ENCODE measurements around the gene SLC30A4.
A peak's percentile ranks its signal among the peaks of the same experiment; 100 is the strongest.
"Not testable (repeated sequence)": the region's sequence is repeated elsewhere in the genome, so short reads cannot be mapped to it uniquely, and the experiment has no call there.

The SLC30A4 gene

GRCh38 chr15:45522328-45523165, at the start of gene SLC30A4:
Gene SLC30A4 (minus strand): TSS chr15:45522755. CDS start chr15:45522354, 401 bp downstream.
- DNase-seq (ENCODE audit: low read depth, low spot score) = no peak
- H3K27ac ChIP-seq = peak within 1 kb of the TSS; percentile 32

- no peak for DNase-seq (ENCODE audit: low read depth, low spot score)
- H3K27ac ChIP-seq = no peak overlapping the region
Observed at GRCh38 chr15:45555934-45556608, 33.5 kb upstream of the SLC30A4 start.

- H3K27ac ChIP-seq = no peak overlapping the region
- DNase-seq (ENCODE audit: low read depth, low spot score) = no peak
Observed at GRCh38 chr15:45551676-45552075, 29.1 kb upstream of the SLC30A4 start.

- DNase-seq (ENCODE audit: low read depth, low spot score) = no peak
- peak overlapping the region; percentile 31 for H3K27ac ChIP-seq
Observed at GRCh38 chr15:45550436-45550835, 27.9 kb upstream of the SLC30A4 start.

- no peak for DNase-seq (ENCODE audit: low read depth, low spot score)
- H3K27ac ChIP-seq = peak overlapping the region; percentile 31
Observed at GRCh38 chr15:45549541-45550220, 27.1 kb upstream of the SLC30A4 start.

GRCh38 chr15:45548753-45549520, 26.4 kb upstream of the SLC30A4 start:
- no peak overlapping the region for H3K27ac ChIP-seq
- no peak for DNase-seq (ENCODE audit: low read depth, low spot score)

GRCh38 chr15:45546789-45547188, 24.2 kb upstream of the SLC30A4 start:
- H3K27ac ChIP-seq = no peak overlapping the region
- no peak for DNase-seq (ENCODE audit: low read depth, low spot score)

GRCh38 chr15:45544266-45545023, 21.9 kb upstream of the SLC30A4 start:
- H3K27ac ChIP-seq = no peak overlapping the region
- no peak for DNase-seq (ENCODE audit: low read depth, low spot score)

- no peak overlapping the region for H3K27ac ChIP-seq
- DNase-seq (ENCODE audit: low read depth, low spot score) = no peak
Observed at GRCh38 chr15:45543051-45543450, 20.5 kb upstream of the SLC30A4 start.

- no peak overlapping the region for H3K27ac ChIP-seq
- no peak for DNase-seq (ENCODE audit: low read depth, low spot score)
Observed at GRCh38 chr15:45540531-45540930, 18.0 kb upstream of the SLC30A4 start.

- DNase-seq (ENCODE audit: low read depth, low spot score) = no peak
- H3K27ac ChIP-seq = no peak overlapping the region
Observed at GRCh38 chr15:45539680-45540079, 17.1 kb upstream of the SLC30A4 start.

GRCh38 chr15:45536934-45537333, 14.4 kb upstream of the SLC30A4 start:
- H3K27ac ChIP-seq = no peak overlapping the region
- no peak for DNase-seq (ENCODE audit: low read depth, low spot score)

- no peak overlapping the region for H3K27ac ChIP-seq
- DNase-seq (ENCODE audit: low read depth, low spot score) = no peak
Observed at GRCh38 chr15:45535486-45536042, 13.0 kb upstream of the SLC30A4 start.

GRCh38 chr15:45534821-45535220, 12.3 kb upstream of the SLC30A4 start:
- DNase-seq (ENCODE audit: low read depth, low spot score) = no peak
- no peak overlapping the region for H3K27ac ChIP-seq

GRCh38 chr15:45532892-45533291, 10.3 kb upstream of the SLC30A4 start:
- not testable (repeated sequence) for H3K27ac ChIP-seq; DNase-seq (ENCODE audit: low read depth, low spot score)

GRCh38 chr15:45529613-45530012, 7.1 kb upstream of the SLC30A4 start:
- no peak overlapping the region for H3K27ac ChIP-seq

GRCh38 chr15:45527086-45527485, 4.5 kb upstream of the SLC30A4 start:
- no peak for DNase-seq (ENCODE audit: low read depth, low spot score)
- H3K27ac ChIP-seq = no peak overlapping the region

More at GRCh38 chr15:45529613-45530012, 7.1 kb upstream of the SLC30A4 start:
- no peak for DNase-seq (ENCODE audit: low read depth, low spot score)

- H3K27ac ChIP-seq = peak overlapping the region; percentile 32
- DNase-seq (ENCODE audit: low read depth, low spot score) = no peak
Observed at GRCh38 chr15:45523166-45523460, 558 bp upstream of the SLC30A4 start.

- no peak overlapping the region for H3K27ac ChIP-seq
- peak; percentile 22 for DNase-seq (ENCODE audit: low read depth, low spot score)
Observed at GRCh38 chr15:45521596-45522327, 793 bp downstream of the SLC30A4 start.
